Aortic smooth muscle cell (primary cell): Measurements from ENCODE around the gene ATXN3. TPM values are rescaled to one million over a fixed set of nuclear protein-coding genes. Genes with fewer than 3 reads are reported as not detected.

ENCODE experiments used
- total RNA-seq: library from RNA; depleted of rRNA; stranded (reverse); fragments of >200 nt; gene quantifications from 2 replicates; pipeline ENCODE4 v1.2.3, GENCODE V29; 2014

Gene ATXN3
- 53.1 and 87.5 TPM in 2 replicates for total RNA-seq

GRCh38 chr14:92106143-92106926 lies at the start of gene ATXN3:
TSS of gene ATXN3 (minus strand) at chr14:92106582. CDS start at chr14:92106552, 30 bp downstream.

GRCh38 chr14:92121670-92122350 lies 15.4 kb upstream of the ATXN3 start, which contains the start of the genes CPSF2 and NDUFB1:
TSS of gene CPSF2 (plus strand) at chr14:92121969. CDS start at chr14:92130985, 9,016 bp downstream.
TSS of gene NDUFB1 (minus strand) at chr14:92121706. CDS start at chr14:92117637, 4,069 bp downstream.

GRCh38 chr14:92039719-92040430 lies 66.5 kb downstream of the ATXN3 start, which contains the start of gene TRIP11:
TSS of gene TRIP11 (minus strand) at chr14:92040059. CDS start at chr14:92039685, 374 bp downstream.

Other genes starting within 250 kb of the ATXN3 start
- 0.40 and 0.93 TPM in 2 replicates for gene TC2N, start 239.0 kb downstream of the ATXN3 start, total RNA-seq
- gene FBLN5, start 158.9 kb downstream of the ATXN3 start, total RNA-seq: 12.2 and 31.1 TPM in 2 replicates
- 37.3 and 48.3 TPM in 2 replicates for gene TRIP11, start 66.5 kb downstream of the ATXN3 start, total RNA-seq
- gene NDUFB1, start 15.1 kb upstream of the ATXN3 start, total RNA-seq: 241 and 270 TPM in 2 replicates
- gene CPSF2, start 15.4 kb upstream of the ATXN3 start, total RNA-seq: 39.8 and 54.6 TPM in 2 replicates
- not detected in 2 replicates for gene SLC24A4, start 216.6 kb upstream of the ATXN3 start, total RNA-seq